ENCODE data around the gene INTS4. TPM values are rescaled to one million over a fixed set of nuclear protein-coding genes. Genes with fewer than 3 reads are reported as not detected.
"Not testable (repeated sequence)": the region's sequence is repeated elsewhere in the genome, so short reads cannot be mapped to it uniquely, and the experiment has no call there.

INTS4 gene
- total RNA-seq, 2 experiments from 2014 or later = 50.6 to 57.0 TPM

DNA sequence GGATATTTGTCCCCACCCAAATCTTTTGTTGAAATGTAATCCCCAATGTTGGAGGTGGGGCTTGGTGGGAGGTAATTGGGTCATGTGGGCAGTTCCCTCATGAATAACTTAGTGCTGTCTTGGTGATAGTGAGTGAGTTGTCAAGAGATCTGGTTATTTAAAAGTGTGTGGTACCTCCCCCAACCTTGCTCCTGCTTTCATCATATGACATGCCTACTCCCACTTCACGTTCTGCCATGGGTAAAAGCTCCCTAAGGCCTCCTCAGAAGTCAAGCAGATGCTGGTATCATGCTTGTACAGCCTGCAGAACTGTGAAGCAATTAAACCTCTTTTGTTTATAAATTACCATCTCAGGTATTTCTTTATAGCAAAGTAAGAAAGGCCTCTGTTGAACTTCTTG lies 143.0 kb downstream of the INTS4 start:
- Histone ChIP-seq H3K79me2 (ENCODE audit: insufficient read depth, low read depth, low read length) (no peaks in the 10 kb centered on the region), H3K9me2 (ENCODE audit: insufficient read depth, low read length) (no peaks in the 10 kb centered on the region), H3K36me3 (ENCODE audit: insufficient read depth, low read length) (peaks cover 25% of the 10 kb centered on the region), H3K4me3 (ENCODE audit: low read depth, low read length, poor library complexity, severe bottlenecking) (no peak overlapping the region), H3K9me3 (ENCODE audit: low read length) (peaks cover 10% of the 10 kb centered on the region), H3K27ac (ENCODE audit: low read depth, low read length, poor library complexity, severe bottlenecking) (no peak overlapping the region), H3K4me2 (ENCODE audit: low read length) (no peak overlapping the region), H3K4me1 (ENCODE audit: insufficient read depth, low read length, poor library complexity, severe bottlenecking) (no peaks in the 10 kb centered on the region), H4K20me1 (ENCODE audit: insufficient read depth, low read length) (no peaks in the 10 kb centered on the region), H2AFZ (ENCODE audit: low read length) (no peak overlapping the region)
- intact Hi-C loops (cut with micrococcal nuclease; ENCODE audit: unreplicated experiment) = no loop called here
- BruUV-seq (replicated peaks) = no TSS peak
- TF ChIP-seq CTCF (conservative IDR thresholded peaks at IDR 0.05; ENCODE audit: low read length) (no peak), EZH2phosphoT487 (IDR thresholded peaks at IDR 0.05; ENCODE audit: borderline replicate concordance, low read depth, low read length) (no peak)
- POLR2A ChIA-PET = interaction anchor here (0.5 to 0.9 kb wide), 2 partner anchors 86 to 143 kb away, joined by 3 to 6 read pairs; partner anchors contain the start of gene INTS4
- DNase-seq (ENCODE audit: low spot score) = no peak
- CTCF ChIA-PET (ENCODE audit: unreplicated experiment) = no interaction called here

GRCh38 chr11:77843700-77844099 lies 150.8 kb downstream of the INTS4 start:
- H3K4me2 ChIP-seq (ENCODE audit: low read length); BruUV-seq (replicated peaks); H3K9me2 ChIP-seq (ENCODE audit: insufficient read depth, low read length); intact Hi-C loops (cut with micrococcal nuclease; ENCODE audit: unreplicated experiment); H4K20me1 ChIP-seq (ENCODE audit: insufficient read depth, low read length); H3K27ac ChIP-seq (ENCODE audit: low read depth, low read length, poor library complexity, severe bottlenecking); DNase-seq (ENCODE audit: low spot score); POLR2A ChIA-PET; CTCF ChIA-PET (ENCODE audit: unreplicated experiment); H3K4me1 ChIP-seq (ENCODE audit: insufficient read depth, low read length, poor library complexity, severe bottlenecking); H2AFZ ChIP-seq (ENCODE audit: low read length); H3K9me3 ChIP-seq (ENCODE audit: low read length); H3K79me2 ChIP-seq (ENCODE audit: insufficient read depth, low read depth, low read length); H3K4me3 ChIP-seq (ENCODE audit: low read depth, low read length, poor library complexity, severe bottlenecking): not testable (repeated sequence)
- H3K36me3 ChIP-seq (ENCODE audit: insufficient read depth, low read length) = peaks cover 21% of the 10 kb centered on the region

- BruUV-seq (replicated peaks) = no TSS peak
- ChIA-PET CTCF (ENCODE audit: unreplicated experiment) (no interaction called here), POLR2A (interaction anchor here (1.0 kb wide), 1 partner anchor 11 kb away, joined by 3 read pairs; no protein-coding TSS in a partner anchor)
- Histone ChIP-seq H3K4me2 (ENCODE audit: low read length) (no peak overlapping the region), H4K20me1 (ENCODE audit: insufficient read depth, low read length) (no peaks in the 10 kb centered on the region), H3K4me1 (ENCODE audit: insufficient read depth, low read length, poor library complexity, severe bottlenecking) (no peaks in the 10 kb centered on the region), H3K27ac (ENCODE audit: low read depth, low read length, poor library complexity, severe bottlenecking) (no peak overlapping the region), H3K9me3 (ENCODE audit: low read length) (no peaks in the 10 kb centered on the region), H3K36me3 (ENCODE audit: insufficient read depth, low read length) (peaks cover 15% of the 10 kb centered on the region), H3K79me2 (ENCODE audit: insufficient read depth, low read depth, low read length) (no peaks in the 10 kb centered on the region), H2AFZ (ENCODE audit: low read length) (no peak overlapping the region), H3K4me3 (ENCODE audit: low read depth, low read length, poor library complexity, severe bottlenecking) (no peak overlapping the region), H3K9me2 (ENCODE audit: insufficient read depth, low read length) (no peaks in the 10 kb centered on the region)
- DNase-seq (ENCODE audit: low spot score) = no peak
- TF ChIP-seq CTCF (conservative IDR thresholded peaks at IDR 0.05; ENCODE audit: low read length) (no peak), EZH2phosphoT487 (IDR thresholded peaks at IDR 0.05; ENCODE audit: borderline replicate concordance, low read depth, low read length) (no peak)
- intact Hi-C loops (cut with micrococcal nuclease; ENCODE audit: unreplicated experiment) = no loop called here
These were observed 151.9 kb downstream of the INTS4 start for GRCh38 chr11:77842441-77843121.
